Mucosa of descending colon (tissue), 3 donors: ENCODE results near the gene PRSS3. TPM values are rescaled to one million over a fixed set of nuclear protein-coding genes. Genes with fewer than 3 reads are reported as not detected.
"Not testable (repeated sequence)": the region's sequence is repeated elsewhere in the genome, so short reads cannot be mapped to it uniquely, and the experiment has no call there.

Experiments used
- ATAC-seq: fragments of 200-7000 bp; cut with Tn5 transposase; one replicate; pipeline ENCODE4 v1.9.1; 2020; ENCODE audit warnings: mild to moderate bottlenecking, moderate library complexity
- DNase-seq, 3 donors: peaks; one replicate each; pipeline ENCODE4 v3.0.0-alpha.2; 2020
- H3K36me3 ChIP-seq: fragments of 200-600 bp; one replicate; pipeline ENCODE4 v1.8.0; 2021; ENCODE audit warnings: low read depth, mild to moderate bottlenecking
- H3K4me1 ChIP-seq: fragments of 200-600 bp; one replicate; pipeline ENCODE4 v1.8.0; 2021; ENCODE audit warnings: low read depth, mild to moderate bottlenecking
- H3K4me3 ChIP-seq: fragments of 200-600 bp; one replicate; pipeline ENCODE4 v1.8.0; 2021; ENCODE audit warnings: mild to moderate bottlenecking
- H3K9me3 ChIP-seq: fragments of 200-600 bp; one replicate; pipeline ENCODE4 v1.8.0; 2021; ENCODE audit warnings: mild to moderate bottlenecking
- intact Hi-C, 2 donors: fragments of 100-400 bp; cut with DNase I in 1 of 2; cut with micrococcal nuclease in 1 of 2; formaldehyde crosslinking; loops; one replicate each; pipeline versions ENCODE4 v1.11.0 to v1.11.1; 2022; cut with DNase I, micrococcal nuclease
- total RNA-seq, 3 donors: library from RNA; stranded (reverse); fragmentation: NEBNext Ultra II Directional in 2 of 3; extraction: Animal tissue kit (Norgen Biotek cat#: 25700) in 2 of 3; gene quantifications; one replicate each; pipeline versions ENCODE4 v1.2.1 to v1.2.4, GENCODE V29; 2021 to 2023
- TF ChIP-seq, protein P1 (sequence below): fragments of 200-600 bp; IDR thresholded peaks from one replicate; pipeline ENCODE4 v1.8.0; 2022; ENCODE audit warnings: antibody characterized with exemption, mild to moderate bottlenecking
- donor health status: DM: no; HTN: no; CAD: no; lungs with moderate emphysema.
- donor health status: DM: no; HTN: no; CAD: no.
- donor health status: DM: no; HTN: yes; CAD: no.

Gene PRSS3
- total RNA-seq, 3 donors from 2014 or later: 107 to 326 (median 174) TPM

DNA sequence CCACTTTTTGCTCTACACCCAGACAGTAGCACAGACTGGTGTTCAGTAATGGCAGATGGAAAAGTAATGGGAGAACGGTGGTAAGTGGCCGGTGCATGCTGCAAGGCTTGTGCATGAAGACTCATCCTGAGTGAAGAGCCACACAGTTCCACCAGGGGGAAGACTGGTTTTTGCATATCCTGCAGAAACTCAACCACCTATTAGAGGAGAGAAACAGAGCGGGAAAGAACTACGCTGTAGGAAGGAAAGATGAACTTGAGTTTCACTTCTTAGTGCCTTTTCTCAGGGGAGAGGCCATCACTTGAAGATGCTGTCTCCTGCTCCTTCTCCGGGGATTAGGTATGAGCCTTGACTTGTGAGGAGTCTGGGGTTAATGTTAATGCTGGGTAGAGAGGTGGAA is 9.4 kb upstream of the PRSS3 start:
- no peaks in the 10 kb centered on the region for H3K36me3 ChIP-seq
- TF ChIP-seq, protein P1, sequence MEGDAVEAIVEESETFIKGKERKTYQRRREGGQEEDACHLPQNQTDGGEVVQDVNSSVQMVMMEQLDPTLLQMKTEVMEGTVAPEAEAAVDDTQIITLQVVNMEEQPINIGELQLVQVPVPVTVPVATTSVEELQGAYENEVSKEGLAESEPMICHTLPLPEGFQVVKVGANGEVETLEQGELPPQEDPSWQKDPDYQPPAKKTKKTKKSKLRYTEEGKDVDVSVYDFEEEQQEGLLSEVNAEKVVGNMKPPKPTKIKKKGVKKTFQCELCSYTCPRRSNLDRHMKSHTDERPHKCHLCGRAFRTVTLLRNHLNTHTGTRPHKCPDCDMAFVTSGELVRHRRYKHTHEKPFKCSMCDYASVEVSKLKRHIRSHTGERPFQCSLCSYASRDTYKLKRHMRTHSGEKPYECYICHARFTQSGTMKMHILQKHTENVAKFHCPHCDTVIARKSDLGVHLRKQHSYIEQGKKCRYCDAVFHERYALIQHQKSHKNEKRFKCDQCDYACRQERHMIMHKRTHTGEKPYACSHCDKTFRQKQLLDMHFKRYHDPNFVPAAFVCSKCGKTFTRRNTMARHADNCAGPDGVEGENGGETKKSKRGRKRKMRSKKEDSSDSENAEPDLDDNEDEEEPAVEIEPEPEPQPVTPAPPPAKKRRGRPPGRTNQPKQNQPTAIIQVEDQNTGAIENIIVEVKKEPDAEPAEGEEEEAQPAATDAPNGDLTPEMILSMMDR: no peak
- intact Hi-C loops: no loop called here
- no peak for ATAC-seq
- DNase-seq: no peak
- H3K4me1 ChIP-seq: no peaks in the 10 kb centered on the region
- no peaks in the 10 kb centered on the region for H3K9me3 ChIP-seq
- no peak overlapping the region for H3K4me3 ChIP-seq

DNA sequence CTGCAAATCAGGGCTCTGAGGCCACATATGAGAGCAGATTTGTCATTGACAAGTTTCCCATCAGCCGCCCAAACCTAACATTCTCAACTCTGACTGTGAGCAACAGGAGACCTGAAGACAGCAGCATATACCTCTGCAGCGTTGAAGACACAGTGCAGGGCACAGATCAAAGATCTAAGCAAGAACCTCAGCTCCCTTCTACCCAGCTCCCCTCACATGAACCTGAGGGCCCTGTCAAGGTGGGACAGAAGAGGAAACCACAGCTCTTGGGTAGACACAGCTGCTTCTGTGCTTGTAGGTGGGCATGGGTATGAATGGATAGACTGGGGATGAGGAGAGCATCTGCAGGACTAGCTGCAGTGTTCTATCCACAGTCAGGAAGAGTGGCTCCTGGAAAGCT is 8.7 kb upstream of the PRSS3 start:
- Histone ChIP-seq H3K4me1 (no peaks in the 10 kb centered on the region), H3K9me3 (no peaks in the 10 kb centered on the region), H3K4me3 (no peak overlapping the region), H3K36me3 (no peaks in the 10 kb centered on the region)
- TF ChIP-seq, protein P1: no peak
- no peak for ATAC-seq
- DNase-seq: no peak
- intact Hi-C loops: no loop called here

DNA sequence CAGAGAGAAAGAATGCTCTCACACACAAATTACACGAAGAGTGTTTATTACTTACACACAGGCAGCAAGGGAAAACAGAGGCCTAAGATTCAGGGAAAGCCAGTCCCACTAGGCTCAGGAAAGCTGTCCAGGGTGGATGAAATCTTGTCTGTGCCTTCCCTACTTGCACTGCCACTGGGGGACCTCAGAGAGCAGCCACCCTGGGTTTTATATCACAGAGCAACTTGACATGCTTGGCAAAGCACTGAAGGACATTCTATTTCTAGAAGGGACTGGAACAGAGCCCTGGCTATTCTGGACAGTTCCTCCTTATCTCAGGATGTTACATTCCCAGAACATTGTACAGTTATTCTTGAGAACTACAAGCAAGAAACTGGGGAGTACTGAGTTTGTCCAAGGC is 7.5 kb upstream of the PRSS3 start:
- Histone ChIP-seq H3K4me3 (no peak overlapping the region), H3K9me3 (no peaks in the 10 kb centered on the region), H3K4me1 (no peaks in the 10 kb centered on the region), H3K36me3 (no peaks in the 10 kb centered on the region)
- ATAC-seq (peak; percentile 31), DNase-seq (no peak)
- TF ChIP-seq, protein P1: no peak
- intact Hi-C loops: no loop called here

DNA sequence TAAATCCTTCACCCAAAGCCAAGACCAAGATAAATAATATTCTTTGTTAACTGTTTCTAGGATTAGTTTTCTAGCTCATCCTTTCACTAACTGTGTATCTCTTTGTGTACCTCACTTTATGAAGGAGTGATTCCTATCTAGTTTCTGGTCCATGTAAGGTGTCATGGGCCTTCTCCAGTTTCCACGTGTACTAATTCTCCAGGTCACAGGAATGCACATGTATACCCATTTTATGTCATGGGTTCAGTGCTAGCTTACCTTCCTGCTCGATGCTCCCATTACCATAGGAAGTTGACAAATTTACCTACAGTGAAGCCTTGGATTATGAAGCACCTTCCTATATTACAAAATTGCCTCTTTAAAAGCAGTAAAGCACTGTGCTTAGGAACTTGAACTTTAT is 5.9 kb upstream of the PRSS3 start:
- ATAC-seq, H3K36me3 ChIP-seq, H3K4me3 ChIP-seq, intact Hi-C loops, DNase-seq, H3K4me1 ChIP-seq, H3K9me3 ChIP-seq: not testable (repeated sequence)

DNA sequence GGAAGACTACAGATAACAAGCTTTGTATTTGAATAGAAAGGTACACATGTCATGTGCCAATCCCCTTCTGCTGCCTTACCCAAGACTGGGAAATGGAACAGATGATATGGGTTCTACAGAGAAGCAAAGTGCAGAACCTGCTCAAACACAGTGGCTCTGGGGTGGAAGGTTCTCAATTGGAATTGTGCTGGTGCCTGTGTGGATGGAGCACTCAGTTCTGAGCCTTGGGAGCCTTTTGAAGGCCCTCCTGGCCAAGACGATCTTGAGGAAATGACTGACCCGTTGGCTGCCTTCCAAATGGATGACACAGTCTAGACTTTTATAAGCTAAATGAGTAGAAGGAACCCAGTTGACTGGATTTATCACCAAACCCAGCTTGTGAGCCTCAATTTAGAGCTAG is 4.2 kb upstream of the PRSS3 start:
- no peak overlapping the region for H3K4me3 ChIP-seq
- no peaks in the 10 kb centered on the region for H3K9me3 ChIP-seq
- TF ChIP-seq, protein P1: no peak
- peaks cover 4% of the 10 kb centered on the region for H3K4me1 ChIP-seq
- ATAC-seq: peak; percentile 50
- peak in 1 of 3 donors; percentile 74 for DNase-seq
- intact Hi-C loops: no loop called here
- no peaks in the 10 kb centered on the region for H3K36me3 ChIP-seq

DNA sequence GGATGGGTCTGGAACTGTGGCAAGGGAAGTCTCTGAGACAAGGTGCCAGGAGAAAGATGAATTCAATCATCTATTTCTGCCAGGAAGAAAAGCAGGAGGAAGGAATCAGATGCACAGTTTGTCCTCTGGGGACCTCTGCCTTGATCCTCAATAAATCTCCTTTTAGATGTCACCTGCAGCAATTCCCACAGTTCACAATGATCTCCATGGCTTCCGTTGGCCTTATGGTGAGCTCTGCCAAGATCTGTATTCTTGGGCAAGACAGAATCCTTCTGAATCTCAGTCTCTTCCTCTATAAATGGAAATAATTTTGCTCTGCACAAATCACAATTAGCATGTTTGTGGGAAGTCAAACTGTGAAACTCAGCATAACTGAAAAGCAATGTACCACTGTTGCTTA is 1.9 kb upstream of the PRSS3 start:
- H3K4me1 ChIP-seq, intact Hi-C loops, H3K9me3 ChIP-seq, DNase-seq, ATAC-seq, H3K36me3 ChIP-seq, H3K4me3 ChIP-seq: not testable (repeated sequence)

DNA sequence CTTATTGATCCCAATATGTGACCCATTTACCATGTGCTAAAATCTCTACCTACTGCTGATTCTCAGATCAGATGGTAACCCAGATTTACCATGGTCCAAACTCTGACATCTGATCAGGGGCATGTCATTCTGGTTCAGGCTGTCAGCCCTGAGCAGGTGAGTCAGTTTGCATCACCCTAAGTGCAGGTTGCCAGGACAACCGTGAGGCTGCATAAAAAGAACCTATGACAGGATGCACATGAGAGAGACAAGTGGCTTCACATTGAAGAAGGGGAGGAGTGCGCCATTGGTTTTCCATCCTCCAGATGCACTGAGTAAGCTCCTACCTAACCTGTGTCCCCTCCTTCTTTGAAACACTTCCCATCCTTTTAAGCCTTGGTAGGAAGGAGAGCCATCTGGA is 801 bp upstream of the PRSS3 start:
- intact Hi-C loops: no loop called here
- ATAC-seq: no peak
- Histone ChIP-seq H3K4me1 (peaks cover 4% of the 10 kb centered on the region), H3K36me3 (no peaks in the 10 kb centered on the region), H3K9me3 (no peaks in the 10 kb centered on the region), H3K4me3 (no peak overlapping the region)
- TF ChIP-seq, protein P1: no peak
- no peak for DNase-seq
